Activated CD4-positive, CD25-positive, alpha-beta regulatory T cell (primary cell): ENCODE results near the gene TMEM44.

Source experiments
- DNase-seq, 4 experiments: peaks; one replicate each; lab custom pipeline; 2025; lab: John Stamatoyannopoulos, UW

The TMEM44 gene, protein sequence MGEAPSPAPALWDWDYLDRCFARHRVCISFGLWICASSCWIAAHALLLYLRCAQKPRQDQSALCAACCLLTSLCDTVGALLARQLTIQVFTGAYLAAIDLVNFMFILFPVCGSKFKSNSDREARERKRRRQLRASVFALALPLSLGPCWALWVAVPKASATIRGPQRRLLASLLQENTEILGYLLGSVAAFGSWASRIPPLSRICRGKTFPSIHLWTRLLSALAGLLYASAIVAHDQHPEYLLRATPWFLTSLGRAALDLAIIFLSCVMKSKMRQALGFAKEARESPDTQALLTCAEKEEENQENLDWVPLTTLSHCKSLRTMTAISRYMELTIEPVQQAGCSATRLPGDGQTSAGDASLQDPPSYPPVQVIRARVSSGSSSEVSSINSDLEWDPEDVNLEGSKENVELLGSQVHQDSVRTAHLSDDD

DNA sequence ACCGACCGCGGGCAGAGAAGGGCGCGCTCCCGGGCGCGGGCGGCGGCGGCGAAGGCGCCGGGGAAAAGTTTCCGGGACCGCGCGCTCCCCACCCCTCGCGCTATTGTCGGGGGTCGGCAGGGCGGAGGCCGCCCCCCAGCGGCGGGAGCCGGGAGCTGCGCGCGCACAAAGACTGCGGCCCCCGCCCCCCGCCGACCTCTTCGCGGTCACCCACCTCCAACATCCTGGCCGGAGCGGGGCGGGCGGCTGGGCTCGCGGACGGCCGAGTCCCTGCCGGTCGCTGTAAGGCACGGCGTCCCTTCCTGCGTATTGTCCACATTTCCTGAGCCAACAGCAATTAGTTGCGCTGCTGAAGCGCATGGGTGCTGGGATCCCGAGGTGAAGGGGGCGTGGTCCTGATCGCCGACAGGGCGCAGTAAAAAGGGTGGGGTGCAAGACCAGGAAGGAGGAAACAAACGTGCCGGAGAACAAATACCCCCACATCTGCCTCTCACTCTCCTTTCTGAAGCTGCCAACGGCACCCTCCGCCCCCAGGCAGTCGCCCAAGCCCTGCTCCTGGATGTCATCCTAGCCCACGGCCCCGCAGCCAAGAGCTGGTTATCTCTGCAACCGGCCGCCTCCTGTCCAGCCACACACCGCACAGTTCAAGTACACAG lies at the start of gene TMEM44:
Gene TMEM44, minus strand, starts transcription at position 71 of the 656 bp plus-strand sequence. CDS start 204 bp downstream, outside the sequence.
- DNase-seq: peak; percentile 12 to 30 (median 20)

DNA sequence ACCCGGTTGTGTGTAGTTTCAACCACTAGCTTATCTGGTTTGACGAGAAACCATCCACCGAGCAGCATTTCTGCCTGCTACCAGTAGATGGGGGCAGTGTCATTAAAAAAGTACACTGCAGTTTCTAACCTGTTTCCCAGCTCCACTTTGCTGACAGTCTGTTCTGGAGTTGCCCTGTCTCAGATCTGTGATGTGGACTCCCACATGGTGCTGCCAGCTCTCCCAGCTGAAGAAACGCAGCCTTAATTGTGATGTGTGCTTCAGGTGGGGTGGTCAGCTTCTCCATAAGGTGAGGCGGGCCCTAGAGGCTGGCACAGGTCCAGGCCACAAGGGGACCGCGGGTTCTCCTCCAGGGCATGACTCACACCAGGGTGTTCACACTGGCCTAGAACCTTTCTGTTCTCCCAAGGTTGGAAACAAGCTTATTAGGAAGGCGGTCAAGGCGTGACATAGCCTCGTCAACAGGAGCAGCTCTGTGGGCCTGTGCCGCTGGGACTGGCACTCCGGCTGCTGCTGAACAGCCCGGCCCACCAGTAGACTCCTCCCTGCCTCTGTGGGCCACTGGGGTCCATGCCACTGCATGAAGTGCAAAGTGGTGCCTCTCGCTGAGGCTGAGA lies 49.6 kb upstream of the TMEM44 start:
- DNase-seq: peak; percentile 14 to 50 (median 30)

- no peak for DNase-seq
Measured at GRCh38 chr3:194682189-194682693, 49.0 kb upstream of the TMEM44 start.

DNA sequence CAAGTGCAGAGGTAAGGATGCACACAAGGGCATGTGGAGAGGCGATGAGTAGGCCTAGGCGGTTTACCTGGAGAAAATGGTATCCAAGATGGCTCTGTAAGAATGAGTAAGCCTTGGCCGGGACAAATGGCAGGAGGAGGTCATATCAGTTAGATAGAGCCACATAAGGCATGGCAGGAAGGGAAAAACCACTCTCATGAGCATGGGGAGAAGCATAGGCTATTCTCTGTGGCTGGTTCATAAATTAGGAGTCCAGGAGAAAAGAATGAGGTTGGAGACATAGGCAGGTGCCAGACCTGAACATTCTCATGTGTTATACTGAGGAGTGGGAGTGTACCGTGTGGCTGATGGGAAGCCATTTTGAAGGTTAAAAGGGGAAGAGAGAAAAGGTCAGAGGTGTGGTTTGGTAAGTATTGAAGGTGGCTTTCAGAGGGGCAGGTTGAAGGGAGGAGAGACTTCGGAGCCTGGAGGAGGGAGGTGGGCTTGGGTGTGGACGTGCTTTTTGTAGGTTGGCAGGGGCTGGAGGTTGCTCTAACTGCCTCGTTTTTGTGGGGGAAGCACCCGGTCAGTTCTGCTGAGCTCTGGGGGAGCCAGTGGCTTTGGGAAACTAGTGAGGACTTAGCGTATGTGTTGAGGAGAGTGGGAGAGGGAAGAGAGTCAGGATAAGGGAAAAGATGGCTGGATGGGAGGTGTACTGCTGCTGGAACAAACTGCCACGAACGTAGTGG lies 47.8 kb upstream of the TMEM44 start:
- DNase-seq: no peak

DNA sequence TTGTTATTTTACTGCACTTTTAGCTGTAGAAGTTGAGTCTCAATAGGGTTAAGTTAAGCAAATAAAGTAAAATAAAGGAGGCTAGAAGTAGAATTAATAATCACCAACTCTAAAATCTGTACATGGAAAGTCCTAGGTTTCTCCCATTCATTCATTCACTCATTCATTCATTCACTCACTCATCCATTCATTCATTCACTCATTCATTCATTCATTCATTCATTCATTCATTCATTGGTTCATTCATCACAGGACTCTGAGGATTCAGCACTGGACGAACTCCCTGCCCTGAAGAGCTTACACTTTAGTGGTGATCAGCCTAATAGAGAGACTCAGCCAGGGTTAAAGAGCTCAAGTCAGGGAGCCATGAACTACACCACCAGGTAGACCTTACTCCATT lies 43.3 kb upstream of the TMEM44 start:
- DNase-seq: no peak

GRCh38 chr3:194675680-194676079 lies 42.5 kb upstream of the TMEM44 start:
- no peak for DNase-seq

GRCh38 chr3:194675081-194675640 lies 41.9 kb upstream of the TMEM44 start:
- no peak for DNase-seq

- DNase-seq: no peak
Measured at GRCh38 chr3:194673761-194674160, 40.5 kb upstream of the TMEM44 start.

- no peak for DNase-seq
Measured at GRCh38 chr3:194672876-194673275, 39.7 kb upstream of the TMEM44 start.

- DNase-seq: peak; percentile 71 to 79 (median 78)
Measured at GRCh38 chr3:194671900-194672808, 38.9 kb upstream of the TMEM44 start, which contains the start of gene LSG1. Gene LSG1, minus strand, starts transcription at chr3:194672191. Its CDS starts 29 bp downstream, at chr3:194672162.

DNA sequence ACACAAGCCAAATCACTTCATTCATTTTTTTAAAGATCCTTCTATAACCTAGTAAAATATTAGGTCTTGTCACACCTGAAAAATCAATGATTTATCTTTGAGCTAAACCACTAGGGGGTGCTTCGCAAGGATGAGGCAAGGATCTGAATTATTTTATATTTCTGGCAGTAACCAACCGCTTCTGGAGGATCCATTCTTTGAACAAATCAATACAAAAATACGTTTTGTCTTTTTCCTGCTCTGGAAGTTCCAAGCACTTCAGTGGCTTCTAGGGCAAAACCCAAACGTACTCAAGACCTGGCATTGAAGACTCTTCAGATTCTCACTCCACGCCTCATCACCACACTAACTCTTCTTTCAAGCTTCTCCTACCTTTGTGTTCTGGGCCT lies 38.3 kb upstream of the TMEM44 start:
- no peak for DNase-seq

GRCh38 chr3:194667363-194667762 lies 34.1 kb upstream of the TMEM44 start:
- DNase-seq: no peak

GRCh38 chr3:194664857-194665256 lies 31.6 kb upstream of the TMEM44 start:
- no peak for DNase-seq

DNA sequence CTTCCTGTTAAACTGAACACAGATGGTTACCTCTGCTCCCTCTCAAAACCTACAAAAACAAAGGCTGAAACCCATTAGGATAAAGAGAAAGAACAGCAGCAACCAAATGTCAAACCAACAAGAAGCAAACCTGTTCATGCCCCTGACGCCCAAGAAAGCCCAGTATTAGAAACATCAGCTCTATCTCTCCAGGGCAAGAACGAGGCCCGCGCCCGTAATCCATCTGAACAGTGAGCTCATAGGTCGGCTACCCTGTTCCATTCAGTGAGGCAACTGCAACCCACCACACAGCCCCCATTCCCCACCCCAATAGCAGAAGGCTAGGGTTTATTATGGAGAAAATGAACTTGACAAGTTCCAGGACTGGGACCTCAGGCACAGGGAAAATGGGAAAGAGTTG lies 28.7 kb upstream of the TMEM44 start:
- DNase-seq: no peak

GRCh38 chr3:194661374-194661773 lies 28.2 kb upstream of the TMEM44 start:
- no peak for DNase-seq

DNA sequence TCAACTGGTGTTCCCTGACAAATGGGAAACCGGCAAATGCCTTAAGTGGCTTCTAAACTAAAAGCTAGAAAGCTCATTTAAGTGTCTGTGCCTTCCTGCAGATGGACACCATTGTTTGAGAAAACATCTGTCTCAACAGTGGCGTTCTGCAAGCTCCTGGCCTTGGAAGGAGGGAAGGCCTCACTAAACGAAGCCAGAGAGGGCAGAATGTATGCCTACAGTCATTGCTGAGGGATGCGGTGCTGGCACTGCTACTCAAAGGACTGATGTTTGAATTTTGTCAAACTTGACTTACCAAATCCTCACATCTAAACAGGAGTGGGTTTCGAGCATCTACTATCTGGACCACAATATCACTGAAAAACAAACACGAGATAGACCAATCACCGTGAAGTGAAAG lies 26.6 kb upstream of the TMEM44 start:
- no peak for DNase-seq

DNA sequence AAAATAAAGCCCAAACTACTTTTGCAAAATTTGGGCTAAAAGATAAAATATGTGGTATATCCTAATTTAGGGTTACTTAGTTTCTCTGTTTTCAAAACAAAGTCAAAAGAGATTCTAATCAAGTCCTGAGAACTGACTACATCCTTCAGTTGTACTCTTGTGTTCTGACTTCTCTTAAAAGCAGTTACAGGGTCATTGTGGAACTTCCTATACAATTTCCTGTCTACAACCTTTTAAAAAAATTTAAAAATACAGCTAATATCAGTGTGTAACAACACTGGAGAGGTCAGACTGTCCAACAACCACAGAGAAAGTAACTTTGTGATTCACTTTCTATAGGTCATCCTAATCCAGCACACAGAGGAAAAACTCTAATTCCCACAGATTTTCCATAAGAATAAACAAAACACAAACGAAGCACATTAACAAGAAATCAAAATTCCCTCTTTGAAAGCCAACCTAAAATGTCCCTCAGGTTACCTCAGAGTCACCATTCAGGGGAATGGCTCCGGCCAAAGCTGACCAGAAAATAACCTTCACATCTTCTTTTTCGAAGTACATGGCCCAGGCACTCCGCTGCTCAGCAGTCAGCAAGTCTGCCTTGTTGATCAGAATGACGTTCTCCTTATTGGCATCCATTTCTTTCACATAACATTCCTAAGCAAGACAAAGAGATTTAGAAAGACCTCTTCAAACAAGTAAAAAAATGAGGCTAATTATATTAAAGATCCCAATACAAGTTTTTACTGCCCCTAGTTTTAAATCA lies 25.4 kb upstream of the TMEM44 start:
- no peak for DNase-seq

DNA sequence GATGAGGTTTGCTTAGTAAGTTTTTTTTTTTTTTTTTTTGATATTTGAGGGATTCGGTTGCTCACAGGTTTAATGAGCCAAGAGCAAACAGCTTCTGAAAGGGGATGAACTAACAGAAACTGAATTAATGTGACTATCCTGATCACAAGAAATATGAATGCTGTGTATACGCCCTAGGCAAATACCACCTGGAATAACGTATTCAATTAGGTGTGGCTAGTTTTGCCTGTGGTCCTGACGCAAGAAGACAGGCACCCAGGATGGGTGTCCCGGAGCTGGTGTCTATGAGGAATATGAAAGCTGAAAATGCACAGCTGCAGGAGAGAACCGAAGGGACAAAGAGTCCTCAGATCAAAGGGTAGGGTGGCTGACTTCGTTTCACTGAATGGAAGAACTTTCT lies 24.2 kb upstream of the TMEM44 start:
- DNase-seq: no peak

- DNase-seq: no peak
Measured at GRCh38 chr3:194654443-194654842, 21.2 kb upstream of the TMEM44 start.

DNA sequence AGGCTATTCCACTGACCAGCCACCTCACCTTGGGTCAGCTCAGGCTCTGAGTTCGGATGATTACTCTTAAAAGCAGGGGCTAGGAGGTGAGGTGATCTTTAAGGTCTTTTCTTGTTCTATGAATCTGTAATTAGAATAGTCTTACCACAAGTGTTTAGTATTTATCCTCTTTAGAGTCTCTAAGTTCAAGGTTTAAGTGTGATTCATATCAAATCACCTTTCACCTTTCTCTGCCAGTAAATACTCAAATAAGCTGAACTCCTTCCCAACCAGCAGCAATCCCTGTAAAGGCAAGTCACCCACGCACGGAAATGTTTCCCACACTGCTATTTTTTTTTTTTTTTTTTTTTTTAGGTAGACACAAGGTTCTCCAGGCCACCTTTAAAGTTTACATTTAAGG lies 14.5 kb upstream of the TMEM44 start:
- no peak for DNase-seq
